Measurements from ENCODE around the gene COX6A2.
"Not testable (repeated sequence)": the region's sequence is repeated elsewhere in the genome, so short reads cannot be mapped to it uniquely, and the experiment has no call there.

The COX6A2 gene

GRCh38 chr16:31430380-31431052, 2.4 kb upstream of the COX6A2 start:
- Mint-ChIP-seq H3K27ac (no peak overlapping the region), H3K4me3 (no peak overlapping the region), H3K4me1 (peaks cover 33% of the 10 kb centered on the region), H3K9me3 (no peaks in the 10 kb centered on the region), H3K27me3 (peaks cover 11% of the 10 kb centered on the region)
- DNase-seq: no peak
- ATAC-seq: peak; percentile 64

- Mint-ChIP-seq H3K9me3 (no peaks in the 10 kb centered on the region), H3K4me3 (no peak overlapping the region), H3K27ac (no peak overlapping the region), H3K27me3 (peaks cover 18% of the 10 kb centered on the region), H3K4me1 (peaks cover 33% of the 10 kb centered on the region)
- DNase-seq: no peak
- no peak for ATAC-seq
These were observed 1.6 kb upstream of the COX6A2 start for GRCh38 chr16:31429796-31430195.

GRCh38 chr16:31429314-31429713, 1.2 kb upstream of the COX6A2 start:
- Mint-ChIP-seq H3K27ac (no peak overlapping the region), H3K9me3 (no peaks in the 10 kb centered on the region), H3K4me3 (no peak overlapping the region), H3K4me1 (peaks cover 33% of the 10 kb centered on the region), H3K27me3 (peaks cover 23% of the 10 kb centered on the region)
- no peak for DNase-seq
- no peak for ATAC-seq

GRCh38 chr16:31428638-31429247, 583 bp upstream of the COX6A2 start:
- no peak overlapping the region for H3K27ac Mint-ChIP-seq
- no peaks in the 10 kb centered on the region for H3K9me3 Mint-ChIP-seq
- ATAC-seq (no peak), DNase-seq (no peak)
- peaks cover 37% of the 10 kb centered on the region for H3K4me1 Mint-ChIP-seq
- no peak overlapping the region for H3K4me3 Mint-ChIP-seq
- H3K27me3 Mint-ChIP-seq: peaks cover 28% of the 10 kb centered on the region

DNA sequence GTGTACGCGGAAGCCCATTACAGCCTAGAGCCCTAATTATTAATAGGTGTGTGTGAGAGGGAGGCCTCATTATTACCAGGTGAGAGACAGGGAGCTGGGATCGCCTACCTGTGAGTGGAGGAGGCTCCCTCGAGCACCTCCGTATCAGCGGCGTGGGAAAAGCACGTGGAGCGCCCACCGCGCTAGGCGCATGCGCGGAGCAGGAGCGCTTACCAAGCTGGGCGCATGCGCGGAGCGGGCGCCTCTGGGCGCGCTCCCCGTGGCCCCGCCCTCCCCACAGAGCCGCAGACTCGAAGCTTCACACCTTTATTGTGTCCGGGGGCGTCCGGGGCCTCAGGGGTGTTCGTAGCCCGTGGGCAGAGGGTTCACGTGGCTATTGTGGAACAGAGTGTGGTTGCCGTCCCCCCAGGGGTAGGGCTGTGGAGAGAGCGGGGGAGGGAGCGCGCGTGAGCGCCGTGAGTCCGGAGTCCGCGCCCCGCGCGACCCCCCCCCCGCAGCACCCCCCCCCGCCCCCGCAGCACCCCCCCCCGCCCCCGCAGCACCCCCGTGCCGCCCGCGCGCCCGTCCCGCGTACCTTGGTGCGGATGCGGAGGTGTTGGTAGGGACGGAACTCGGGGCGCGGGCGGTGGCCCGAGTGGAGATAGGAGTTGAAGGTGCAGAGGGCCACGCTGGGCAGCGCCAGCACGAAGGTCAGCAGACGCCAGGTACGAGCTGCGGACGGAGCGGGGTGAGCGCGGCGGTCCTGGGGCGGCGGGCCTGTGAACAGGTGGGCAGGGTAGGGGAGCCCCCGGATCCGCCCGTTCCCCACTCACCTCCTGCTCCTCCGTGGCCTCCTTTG, 500 bp downstream of the COX6A2 start:
- no peak overlapping the region for H3K27ac Mint-ChIP-seq
- H3K4me1 Mint-ChIP-seq: peaks cover 48% of the 10 kb centered on the region
- peak; percentile 57 to 61 for DNase-seq
- no peaks in the 10 kb centered on the region for H3K9me3 Mint-ChIP-seq
- peaks cover 39% of the 10 kb centered on the region for H3K27me3 Mint-ChIP-seq
- peak; percentile 55 for ATAC-seq
- H3K4me3 Mint-ChIP-seq: peak overlapping the region in 1 of 2 donors; percentile 42

GRCh38 chr16:31423801-31424200, 4.4 kb downstream of the COX6A2 start:
- DNase-seq: no peak
- Mint-ChIP-seq H3K27ac (no peak overlapping the region), H3K4me3 (peak overlapping the region in 1 of 2 donors; percentile 5), H3K9me3 (no peaks in the 10 kb centered on the region), H3K27me3 (peaks cover 41% of the 10 kb centered on the region), H3K4me1 (peaks cover 63% of the 10 kb centered on the region)
- no peak for ATAC-seq

- Mint-ChIP-seq H3K4me1 (peaks cover 63% of the 10 kb centered on the region), H3K27ac (no peak overlapping the region), H3K4me3 (peak overlapping the region in 1 of 2 donors; percentile 5), H3K9me3 (no peaks in the 10 kb centered on the region), H3K27me3 (peaks cover 44% of the 10 kb centered on the region)
- DNase-seq (no peak), ATAC-seq (no peak)
These were observed 4.9 kb downstream of the COX6A2 start for GRCh38 chr16:31423241-31423640.

DNA sequence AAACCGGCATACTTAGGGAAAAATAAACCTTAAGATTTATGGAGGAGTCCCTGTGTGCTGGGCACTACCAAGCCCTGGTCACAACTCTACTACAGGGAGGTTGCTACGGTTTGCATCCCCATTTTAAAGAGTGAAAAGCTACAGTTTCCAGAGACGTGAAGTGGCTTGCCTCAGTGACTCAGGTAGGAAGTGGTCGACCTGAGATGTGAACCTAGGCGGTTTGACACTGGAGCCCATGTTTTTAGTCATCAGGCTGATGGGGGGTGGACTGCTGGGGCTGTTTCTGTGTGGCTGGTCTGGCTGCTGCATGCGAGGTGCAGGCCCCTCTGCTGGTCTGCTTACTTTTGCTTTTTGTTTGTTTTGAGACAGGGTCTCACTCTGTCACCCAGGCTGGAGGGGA, 6.6 kb downstream of the COX6A2 start:
- Mint-ChIP-seq H3K4me3 (peak overlapping the region; percentile 41 to 60), H3K27ac (peak overlapping the region; percentile 37 to 84), H3K9me3 (no peaks in the 10 kb centered on the region), H3K4me1 (peaks cover 56% of the 10 kb centered on the region), H3K27me3 (peaks cover 50% of the 10 kb centered on the region)
- DNase-seq (peak; percentile 79 to 87), ATAC-seq (peak; percentile 98)

- peak overlapping the region; percentile 56 to 65 for H3K4me3 Mint-ChIP-seq
- DNase-seq (peak; percentile 43 to 57), ATAC-seq (peak; percentile 72)
- peaks cover 42% of the 10 kb centered on the region for H3K27me3 Mint-ChIP-seq
- peak overlapping the region in 1 of 2 donors; percentile 28 for H3K27ac Mint-ChIP-seq
- peaks cover 54% of the 10 kb centered on the region for H3K4me1 Mint-ChIP-seq
- H3K9me3 Mint-ChIP-seq: no peaks in the 10 kb centered on the region
These were observed 8.1 kb downstream of the COX6A2 start for GRCh38 chr16:31420037-31420436.

DNA sequence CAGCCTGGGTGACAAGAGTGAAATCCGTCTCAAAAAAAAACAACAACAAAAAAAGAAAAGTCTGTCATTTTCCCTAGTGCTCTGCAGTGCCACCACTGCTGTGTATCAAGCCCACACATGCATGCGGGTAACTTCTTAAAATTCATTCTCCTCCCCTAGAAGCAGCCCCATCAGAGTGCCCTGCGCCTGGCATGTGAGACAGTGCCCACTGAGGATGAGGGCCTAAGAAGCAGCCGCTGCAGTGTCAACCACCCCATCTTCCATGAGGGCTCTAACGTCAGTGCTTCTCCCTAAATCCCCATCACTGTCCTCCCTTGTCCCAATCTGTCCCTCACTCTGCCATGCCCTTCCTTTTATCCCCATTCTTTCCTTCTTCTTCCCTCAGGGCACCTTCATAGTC, 10.2 kb downstream of the COX6A2 start:
- DNase-seq (no peak), ATAC-seq (no peak)
- Mint-ChIP-seq H3K4me1 (peaks cover 49% of the 10 kb centered on the region), H3K4me3 (no peak overlapping the region), H3K9me3 (no peaks in the 10 kb centered on the region), H3K27me3 (peaks cover 28% of the 10 kb centered on the region), H3K27ac (no peak overlapping the region)

- not testable (repeated sequence) for H3K9me3 Mint-ChIP-seq, ATAC-seq, H3K27ac Mint-ChIP-seq, DNase-seq, H3K4me3 Mint-ChIP-seq
- Mint-ChIP-seq H3K4me1 (peaks cover 40% of the 10 kb centered on the region), H3K27me3 (peaks cover 23% of the 10 kb centered on the region)
These were observed 11.1 kb downstream of the COX6A2 start for GRCh38 chr16:31417036-31417435.

- H3K27ac Mint-ChIP-seq: peak overlapping the region in 1 of 2 donors; percentile 14
- H3K9me3 Mint-ChIP-seq: no peaks in the 10 kb centered on the region
- no peak overlapping the region for H3K4me3 Mint-ChIP-seq
These were observed 11.8 kb downstream of the COX6A2 start for GRCh38 chr16:31416371-31416770.

DNA sequence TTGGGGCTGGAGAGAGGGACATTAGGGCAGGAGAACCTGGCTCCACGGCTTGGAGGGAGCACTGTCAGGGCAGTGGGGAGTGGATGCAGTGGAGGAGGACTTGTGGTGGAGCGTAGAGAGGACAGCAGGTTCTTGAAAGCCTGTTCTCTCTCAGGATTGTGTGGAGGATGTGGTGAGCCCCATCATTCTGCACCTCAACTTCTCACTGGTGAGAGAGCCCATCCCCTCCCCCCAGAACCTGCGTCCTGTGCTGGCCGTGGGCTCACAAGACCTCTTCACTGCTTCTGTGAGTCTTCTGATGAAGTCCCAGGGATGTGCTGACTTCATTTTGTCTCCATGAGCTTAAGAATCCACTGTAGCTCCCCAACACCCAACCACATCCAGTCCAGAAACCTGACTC, 13.5 kb downstream of the COX6A2 start:
- ATAC-seq (peak; percentile 48), DNase-seq (no peak)
- Mint-ChIP-seq H3K4me1 (peaks cover 17% of the 10 kb centered on the region), H3K9me3 (no peaks in the 10 kb centered on the region), H3K27ac (no peak overlapping the region), H3K27me3 (peaks cover 23% of the 10 kb centered on the region), H3K4me3 (no peak overlapping the region)

More at GRCh38 chr16:31416371-31416770, 11.8 kb downstream of the COX6A2 start:
- Mint-ChIP-seq H3K4me1 (peaks cover 34% of the 10 kb centered on the region), H3K27me3 (peaks cover 23% of the 10 kb centered on the region)
- DNase-seq (no peak), ATAC-seq (no peak)

DNA sequence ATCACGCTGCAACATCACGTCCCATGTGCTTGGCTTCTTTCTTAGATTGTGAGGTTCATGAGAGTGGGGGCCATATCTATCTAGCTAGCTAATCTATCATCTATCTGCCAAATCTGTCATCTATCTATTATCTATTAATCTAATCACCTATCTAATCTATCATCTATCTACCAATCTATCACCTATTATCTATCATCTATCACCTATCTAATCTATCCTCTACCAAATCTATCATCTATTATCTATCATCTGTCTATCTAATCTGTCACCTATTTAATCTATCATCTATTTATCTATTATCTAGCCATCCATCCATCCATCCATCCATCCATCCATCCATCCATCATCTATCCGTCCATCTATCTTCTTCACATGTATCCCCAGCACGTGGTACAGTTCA, 14.2 kb downstream of the COX6A2 start:
- ATAC-seq (no peak), DNase-seq (no peak)
- no peak overlapping the region for H3K4me3 Mint-ChIP-seq
- no peak overlapping the region for H3K27ac Mint-ChIP-seq
- peaks cover 24% of the 10 kb centered on the region for H3K27me3 Mint-ChIP-seq
- peaks cover 12% of the 10 kb centered on the region for H3K4me1 Mint-ChIP-seq
- no peaks in the 10 kb centered on the region for H3K9me3 Mint-ChIP-seq

DNA sequence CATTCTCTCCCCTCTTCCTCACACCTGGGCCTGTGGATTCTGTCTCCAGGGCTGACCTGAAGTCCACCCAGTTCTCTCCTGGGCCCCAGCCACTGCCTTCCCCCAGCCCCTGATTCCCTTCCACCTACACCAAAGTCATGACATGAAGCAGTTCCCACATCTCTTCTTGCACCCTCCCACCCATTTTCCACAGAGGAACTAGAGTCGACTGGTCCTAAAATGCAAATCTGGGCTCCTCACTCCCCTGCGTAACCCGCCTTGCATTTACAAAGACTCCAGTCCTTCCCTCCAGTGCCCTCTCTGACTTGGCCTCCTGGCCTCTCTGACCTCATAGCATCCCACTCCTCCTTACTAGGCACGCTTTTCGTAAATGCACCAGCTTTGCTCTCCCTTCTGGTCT, 14.8 kb downstream of the COX6A2 start:
- ATAC-seq: no peak
- no peak for DNase-seq
- Mint-ChIP-seq H3K27me3 (peaks cover 28% of the 10 kb centered on the region), H3K27ac (peak overlapping the region; percentile 29 to 49), H3K4me3 (no peak overlapping the region), H3K4me1 (peaks cover 12% of the 10 kb centered on the region), H3K9me3 (no peaks in the 10 kb centered on the region)

DNA sequence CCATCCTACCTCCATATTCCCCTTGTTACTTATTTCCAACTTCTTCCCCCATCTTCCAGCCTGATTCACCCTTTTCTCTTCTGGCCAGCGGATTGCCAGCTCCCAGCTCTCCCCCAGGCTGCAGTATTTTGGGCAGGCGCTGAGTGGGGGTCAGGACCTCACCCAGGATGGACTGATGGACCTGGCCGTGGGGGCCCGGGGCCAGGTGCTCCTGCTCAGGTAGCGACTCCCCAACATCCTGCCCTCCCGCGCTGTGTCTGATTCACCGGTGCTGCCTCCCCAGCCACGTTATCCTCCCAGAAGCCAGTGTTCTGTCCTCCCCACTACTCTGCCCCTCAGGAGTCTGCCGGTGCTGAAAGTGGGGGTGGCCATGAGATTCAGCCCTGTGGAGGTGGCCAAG, 15.4 kb downstream of the COX6A2 start:
- no peaks in the 10 kb centered on the region for H3K9me3 Mint-ChIP-seq
- no peak for ATAC-seq
- H3K4me3 Mint-ChIP-seq: no peak overlapping the region
- H3K27me3 Mint-ChIP-seq: peaks cover 25% of the 10 kb centered on the region
- peaks cover 12% of the 10 kb centered on the region for H3K4me1 Mint-ChIP-seq
- H3K27ac Mint-ChIP-seq: no peak overlapping the region
- DNase-seq: no peak
